ENCODE data around the gene FAM90A1.
"Not testable (repeated sequence)": the region's sequence is repeated elsewhere in the genome, so short reads cannot be mapped to it uniquely, and the experiment has no call there.

DNA sequence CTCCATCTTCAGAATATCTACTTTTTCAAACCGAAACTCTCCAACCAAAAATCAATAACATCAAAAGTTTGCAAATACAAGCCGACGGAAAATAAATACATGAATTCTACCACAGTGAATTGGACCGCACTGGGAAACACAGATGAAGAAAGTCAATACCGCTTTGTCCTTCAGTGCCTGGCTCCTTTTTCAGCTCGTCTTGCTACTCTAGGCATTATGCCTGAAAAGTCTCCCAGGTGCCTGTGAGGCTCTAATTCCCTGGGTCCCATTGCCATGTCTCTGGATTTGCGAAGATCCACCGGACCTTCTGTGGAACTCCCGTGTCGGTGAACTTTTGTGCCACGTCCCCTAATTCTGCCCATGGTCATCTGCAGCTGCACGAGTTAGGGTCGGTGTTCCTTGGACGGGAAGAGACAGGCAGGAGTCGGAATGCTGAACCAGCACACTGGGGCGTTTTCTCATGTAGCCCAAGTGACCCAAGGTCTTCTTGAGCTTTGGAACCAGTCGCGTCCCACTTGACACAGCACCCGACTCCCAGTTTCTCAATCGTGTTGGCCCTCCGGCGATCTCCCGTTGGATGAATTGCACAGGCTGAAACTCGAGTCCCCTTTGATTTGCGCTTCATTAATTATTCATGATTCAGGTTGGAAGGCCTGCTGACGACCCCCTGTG is 8.6 kb downstream of the FAM90A1 start:
- TF ChIP-seq, protein P1, sequence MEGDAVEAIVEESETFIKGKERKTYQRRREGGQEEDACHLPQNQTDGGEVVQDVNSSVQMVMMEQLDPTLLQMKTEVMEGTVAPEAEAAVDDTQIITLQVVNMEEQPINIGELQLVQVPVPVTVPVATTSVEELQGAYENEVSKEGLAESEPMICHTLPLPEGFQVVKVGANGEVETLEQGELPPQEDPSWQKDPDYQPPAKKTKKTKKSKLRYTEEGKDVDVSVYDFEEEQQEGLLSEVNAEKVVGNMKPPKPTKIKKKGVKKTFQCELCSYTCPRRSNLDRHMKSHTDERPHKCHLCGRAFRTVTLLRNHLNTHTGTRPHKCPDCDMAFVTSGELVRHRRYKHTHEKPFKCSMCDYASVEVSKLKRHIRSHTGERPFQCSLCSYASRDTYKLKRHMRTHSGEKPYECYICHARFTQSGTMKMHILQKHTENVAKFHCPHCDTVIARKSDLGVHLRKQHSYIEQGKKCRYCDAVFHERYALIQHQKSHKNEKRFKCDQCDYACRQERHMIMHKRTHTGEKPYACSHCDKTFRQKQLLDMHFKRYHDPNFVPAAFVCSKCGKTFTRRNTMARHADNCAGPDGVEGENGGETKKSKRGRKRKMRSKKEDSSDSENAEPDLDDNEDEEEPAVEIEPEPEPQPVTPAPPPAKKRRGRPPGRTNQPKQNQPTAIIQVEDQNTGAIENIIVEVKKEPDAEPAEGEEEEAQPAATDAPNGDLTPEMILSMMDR (IDR thresholded peaks at IDR 0.05; ENCODE audit: low read depth, low read length), result not testable (repeated sequence)
- TF ChIP-seq EZH2phosphoT487 (IDR thresholded peaks at IDR 0.05; ENCODE audit: low read depth), result not testable (repeated sequence)

Data from OCI-LY3 (cell line).